Epithelial cell of proximal tubule (primary cell): ENCODE results near the gene CPVL. TPM values are rescaled to one million over a fixed set of nuclear protein-coding genes. Genes with fewer than 3 reads are reported as not detected.

Experiments
- DNase-seq: peaks from one replicate; pipeline ENCODE4 v3.0.0-alpha.2; 2011; ENCODE audit warnings: low read depth
- H3K4me3 ChIP-seq: 2 replicates; pipeline ENCODE4 v1.5.1; 2011; ENCODE audit warnings: low read depth, mild to moderate bottlenecking, low read length
- CTCF ChIP-seq: conservative IDR thresholded peaks from 2 replicates; pipeline ENCODE4 v1.5.1; 2012; ENCODE audit warnings: low read depth, mild to moderate bottlenecking, low read length
- total RNA-seq: library from RNA; depleted of rRNA; stranded (reverse); fragments of >200 nt; gene quantifications from 2 replicates; pipeline ENCODE4 v1.2.3, GENCODE V29; 2015

The CPVL gene
- total RNA-seq = 12.0 and 31.3 TPM in 2 replicates

- no peak for TF ChIP-seq CTCF
- DNase-seq = no peak
- H3K4me3 ChIP-seq = peak within 1 kb of the TSS; percentile 66
Observed at GRCh38 chr7:29146057-29146706, at the start of gene CPVL. Gene CPVL (minus strand): TSS chr7:29146537. CDS start chr7:29121061, 25,476 bp downstream.

- peak; percentile 5 for TF ChIP-seq CTCF
- no peak for DNase-seq
- peak within 1 kb of the TSS; percentile 71 for H3K4me3 ChIP-seq
Observed at GRCh38 chr7:29194594-29195427, 48.5 kb upstream of the CPVL start, which contains the start of gene CHN2. Gene CHN2 (plus strand): TSS chr7:29194775.

DNA sequence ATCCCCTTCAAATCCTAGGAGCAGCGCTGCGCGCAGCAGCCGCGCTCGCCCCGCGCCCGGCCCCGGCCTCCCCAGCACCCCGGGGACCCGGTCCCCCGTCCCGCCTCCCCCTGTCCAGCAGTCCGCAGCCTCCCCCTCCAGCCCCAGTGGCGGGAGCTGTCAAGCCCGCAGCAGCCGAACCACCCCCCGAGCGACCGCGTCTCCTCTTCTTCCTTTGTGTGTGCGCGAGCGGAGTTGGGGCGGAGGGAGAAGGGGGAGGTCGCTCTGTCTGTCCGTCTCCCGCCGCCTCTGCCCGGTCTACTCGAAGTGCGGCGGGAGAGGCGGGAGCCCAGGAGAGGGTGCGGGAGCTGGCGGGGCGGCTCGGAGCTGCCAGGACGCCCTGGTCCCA, 47.9 kb upstream of the CPVL start:
- no peak for TF ChIP-seq CTCF
- H3K4me3 ChIP-seq = peak overlapping the region; percentile 71
- no peak for DNase-seq

- no peak for TF ChIP-seq CTCF
- H3K4me3 ChIP-seq = peak overlapping the region; percentile 27
- no peak for DNase-seq
Observed at GRCh38 chr7:29193316-29194205, 47.2 kb upstream of the CPVL start.

DNA sequence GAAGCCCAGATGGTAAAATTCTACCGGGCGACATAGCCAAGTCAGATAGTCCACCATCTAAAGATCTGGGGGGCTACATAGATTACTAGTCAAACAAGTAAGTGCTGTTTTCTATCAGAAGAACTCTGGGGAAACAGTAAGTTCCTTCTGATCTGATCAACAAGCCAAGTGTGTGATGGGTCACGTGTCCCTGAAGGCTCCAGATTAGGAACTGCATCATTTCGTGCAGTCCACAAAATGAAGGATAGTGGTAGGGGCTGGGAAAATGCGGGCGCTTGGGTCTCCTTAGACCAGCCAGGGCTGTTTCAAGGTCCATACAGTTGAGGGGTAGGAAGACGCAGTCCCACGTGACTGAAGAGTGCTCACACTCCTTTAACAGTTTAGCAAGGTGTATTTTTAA, 46.5 kb upstream of the CPVL start:
- no peak overlapping the region for H3K4me3 ChIP-seq
- TF ChIP-seq CTCF = no peak
- no peak for DNase-seq

DNA sequence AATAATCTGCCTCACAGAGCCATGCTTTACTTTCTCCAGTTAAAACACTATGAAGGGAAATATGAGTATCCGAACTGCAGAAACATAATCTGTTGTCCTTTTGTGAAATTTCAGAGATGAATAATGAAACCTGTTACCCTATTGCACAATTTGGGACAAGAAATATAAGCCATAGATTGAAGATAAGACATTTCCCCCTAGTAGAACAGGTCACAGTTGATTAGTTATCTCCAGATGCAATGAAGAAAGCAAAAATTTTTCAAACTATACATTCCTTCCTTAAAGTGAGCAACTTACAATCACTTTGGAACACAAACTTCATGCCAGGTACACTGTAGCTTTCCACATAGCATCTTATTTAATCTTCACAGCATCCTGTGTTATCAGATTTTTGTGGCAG, 46.0 kb upstream of the CPVL start:
- no peak for DNase-seq
- no peak overlapping the region for H3K4me3 ChIP-seq
- no peak for TF ChIP-seq CTCF
